ENCODE results near the gene HNF4A.

The HNF4A gene

DNA sequence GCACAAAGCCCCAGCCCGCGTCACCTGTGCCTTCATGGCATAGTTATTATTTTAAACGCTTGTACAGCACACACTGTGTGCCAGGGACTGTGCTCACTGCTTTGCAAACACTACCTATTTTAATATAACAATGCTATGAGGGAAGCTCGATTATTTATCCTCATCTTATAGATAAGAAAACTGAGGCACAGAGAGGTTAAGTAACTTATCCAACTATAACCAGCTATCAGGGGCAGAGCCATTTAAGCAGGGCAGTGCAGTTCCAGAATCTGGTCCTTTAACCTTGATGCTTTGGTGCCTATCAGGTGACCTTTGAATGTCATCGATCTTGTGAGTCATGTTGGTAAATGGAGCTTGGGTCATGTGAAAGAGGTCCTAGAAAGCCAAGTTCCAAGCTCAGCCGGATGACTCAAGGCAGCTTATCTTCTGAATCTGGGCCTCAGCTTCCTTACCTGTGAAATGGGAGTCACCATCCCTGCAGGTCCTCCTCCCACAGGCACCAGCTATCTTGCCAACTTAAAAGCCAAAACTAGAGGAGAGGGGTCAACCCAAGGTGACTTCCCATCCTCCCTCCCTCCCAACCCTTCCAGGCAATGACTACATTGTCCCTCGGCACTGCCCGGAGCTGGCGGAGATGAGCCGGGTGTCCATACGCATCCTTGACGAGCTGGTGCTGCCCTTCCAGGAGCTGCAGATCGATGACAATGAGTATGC, 63.8 kb downstream of the HNF4A start:
- in situ Hi-C loops (cut with MboI; ENCODE audit: low sequenced_read_pairs) = no loop called here

DNA sequence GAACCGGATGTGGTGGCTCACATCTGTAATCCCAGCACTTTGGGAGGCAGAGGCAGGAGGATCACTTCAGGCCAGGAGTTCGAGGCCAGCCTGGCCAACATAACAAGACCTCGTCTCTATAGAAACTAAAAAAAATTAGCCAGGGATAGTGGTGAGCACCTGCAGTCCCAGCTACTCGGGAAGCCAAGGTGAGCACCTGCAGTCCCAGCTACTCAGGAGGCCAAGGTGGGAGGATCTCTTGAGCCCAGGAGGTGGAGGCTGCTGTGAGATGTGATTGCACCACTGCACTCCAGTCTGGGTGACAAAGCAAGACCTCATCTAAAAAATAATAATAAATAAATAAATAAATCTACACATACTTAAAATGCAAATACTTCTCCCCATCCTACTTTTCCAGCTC, 65.0 kb downstream of the HNF4A start:
- in situ Hi-C loops (cut with MboI; ENCODE audit: low sequenced_read_pairs) = no loop called here

DNA sequence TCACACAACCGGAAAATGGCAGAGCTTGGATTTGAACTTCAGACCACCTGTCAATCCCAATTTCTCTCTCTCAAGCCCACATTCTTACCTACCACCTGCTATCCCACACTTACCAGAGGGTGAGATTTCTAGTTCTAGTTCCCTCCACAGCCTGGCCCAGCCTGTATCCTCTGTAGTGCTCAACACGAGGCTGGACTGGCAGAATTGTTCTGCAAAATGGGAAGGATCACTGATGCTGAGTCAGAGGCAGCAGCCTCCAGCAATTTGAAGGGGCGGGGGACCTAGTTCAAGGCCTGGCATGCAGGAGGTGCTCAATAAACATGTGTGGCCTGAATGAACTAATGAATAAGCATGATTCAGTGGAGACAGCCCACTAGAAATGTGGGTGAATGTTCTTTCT, 66.6 kb downstream of the HNF4A start:
- in situ Hi-C loops (cut with MboI; ENCODE audit: low sequenced_read_pairs) = no loop called here

DNA sequence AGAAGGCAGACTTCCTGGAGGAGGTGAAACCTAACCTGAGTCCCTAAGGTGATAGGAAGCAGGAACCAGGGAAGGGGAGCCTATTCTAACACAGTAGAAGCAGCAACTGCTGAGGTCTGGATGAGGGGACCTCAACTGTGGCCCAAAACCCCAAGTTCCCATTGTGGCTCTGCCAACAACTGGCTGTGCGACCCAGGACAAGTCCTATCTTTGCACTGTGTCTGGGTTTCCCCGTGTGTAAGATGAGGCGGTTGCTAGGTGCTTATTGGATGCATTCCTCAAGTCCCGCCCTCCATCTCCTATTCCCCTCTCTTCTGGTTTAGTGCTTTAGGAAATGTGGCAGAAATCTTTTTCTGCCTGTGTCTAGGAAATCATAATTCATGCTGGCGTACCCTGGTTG, 68.0 kb downstream of the HNF4A start:
- in situ Hi-C loops (cut with MboI; ENCODE audit: low sequenced_read_pairs) = no loop called here

DNA sequence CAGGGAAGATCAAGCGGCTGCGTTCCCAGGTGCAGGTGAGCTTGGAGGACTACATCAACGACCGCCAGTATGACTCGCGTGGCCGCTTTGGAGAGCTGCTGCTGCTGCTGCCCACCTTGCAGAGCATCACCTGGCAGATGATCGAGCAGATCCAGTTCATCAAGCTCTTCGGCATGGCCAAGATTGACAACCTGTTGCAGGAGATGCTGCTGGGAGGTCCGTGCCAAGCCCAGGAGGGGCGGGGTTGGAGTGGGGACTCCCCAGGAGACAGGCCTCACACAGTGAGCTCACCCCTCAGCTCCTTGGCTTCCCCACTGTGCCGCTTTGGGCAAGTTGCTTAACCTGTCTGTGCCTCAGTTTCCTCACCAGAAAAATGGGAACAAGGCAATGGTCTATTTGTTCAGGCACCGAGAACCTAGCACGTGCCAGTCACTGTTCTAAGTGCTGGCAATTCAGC, 68.6 kb downstream of the HNF4A start:
- in situ Hi-C loops (cut with MboI; ENCODE audit: low sequenced_read_pairs) = no loop called here

DNA sequence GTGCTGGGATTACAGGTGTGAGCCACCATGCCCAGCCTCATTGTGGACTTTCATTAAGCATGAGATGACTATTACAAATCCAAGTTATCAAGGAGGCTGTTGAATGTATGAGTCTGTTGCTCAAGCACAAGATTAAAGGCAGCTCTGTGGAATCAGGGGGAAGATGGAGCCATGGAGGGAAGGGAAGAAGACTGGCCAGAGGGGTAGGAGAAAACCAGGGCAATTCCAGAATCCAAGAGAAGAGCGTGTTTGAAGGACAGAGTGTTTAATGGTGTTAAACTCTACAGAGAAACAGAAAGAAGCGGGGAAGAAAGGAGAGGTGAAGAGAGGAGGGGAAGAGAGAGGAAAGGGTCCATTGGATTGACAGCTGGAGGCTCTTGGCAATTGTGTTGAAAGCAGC, 70.4 kb downstream of the HNF4A start:
- in situ Hi-C loops (cut with MboI; ENCODE audit: low sequenced_read_pairs) = no loop called here

DNA sequence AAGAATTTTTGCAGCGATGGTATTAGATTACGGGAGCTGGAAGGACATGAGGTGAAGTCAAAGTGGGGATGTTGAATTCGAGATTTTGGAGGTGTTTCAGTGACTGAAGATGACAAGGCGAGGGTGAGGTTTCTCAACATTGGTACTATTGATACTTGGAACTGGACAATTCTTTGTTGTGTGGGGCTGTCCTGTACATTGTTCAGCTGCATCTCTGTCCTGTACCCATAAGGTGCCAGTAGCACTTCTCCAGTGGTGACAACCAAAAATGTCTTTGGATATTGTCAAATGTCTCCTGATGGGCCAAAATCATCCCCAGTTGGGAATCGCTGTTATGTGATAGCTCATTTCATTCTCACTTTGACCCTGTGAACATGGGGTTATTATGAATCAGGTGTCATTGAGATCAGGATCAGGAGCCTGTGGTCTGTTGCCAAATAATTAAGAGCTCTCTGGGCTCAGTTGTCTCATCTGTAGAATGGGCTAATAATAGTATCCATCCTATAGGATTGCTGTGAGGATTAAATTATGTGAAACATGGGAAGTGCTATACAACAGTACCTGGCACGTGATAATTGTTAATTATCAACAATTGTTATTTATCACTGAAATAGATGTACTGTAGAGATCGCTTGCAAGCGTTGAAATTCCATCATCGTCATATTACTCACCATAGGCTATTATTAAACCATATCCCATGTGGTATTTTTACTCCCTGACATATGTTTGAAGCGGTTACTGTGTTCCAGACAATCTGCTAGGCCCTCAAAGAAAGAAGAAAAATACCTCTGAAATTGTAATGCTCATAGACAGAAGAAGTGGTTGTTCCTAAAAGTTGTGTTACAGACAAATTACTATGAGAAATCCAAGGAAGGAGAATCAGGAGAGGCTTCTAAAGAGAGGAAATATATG, 71.6 kb downstream of the HNF4A start:
- in situ Hi-C loops (cut with MboI; ENCODE audit: low sequenced_read_pairs) = no loop called here

DNA sequence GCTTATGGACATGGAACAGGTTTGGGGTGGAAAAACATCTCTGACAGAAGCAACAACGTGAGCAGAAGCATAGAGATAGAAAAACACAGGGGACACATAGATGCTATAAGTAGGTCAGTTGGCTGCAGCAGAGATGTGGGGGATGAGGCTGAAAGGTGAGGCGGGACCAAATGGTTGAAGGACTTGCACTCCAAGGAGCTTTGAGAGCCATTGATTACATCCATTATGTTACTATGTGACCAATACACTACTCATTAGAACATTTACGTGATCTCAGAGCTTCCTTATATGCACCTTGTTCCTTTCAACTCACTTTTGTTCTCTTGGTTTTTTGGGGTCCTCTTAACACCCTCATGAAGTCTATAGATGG, 72.3 kb downstream of the HNF4A start:
- in situ Hi-C loops (cut with MboI; ENCODE audit: low sequenced_read_pairs) = no loop called here

DNA sequence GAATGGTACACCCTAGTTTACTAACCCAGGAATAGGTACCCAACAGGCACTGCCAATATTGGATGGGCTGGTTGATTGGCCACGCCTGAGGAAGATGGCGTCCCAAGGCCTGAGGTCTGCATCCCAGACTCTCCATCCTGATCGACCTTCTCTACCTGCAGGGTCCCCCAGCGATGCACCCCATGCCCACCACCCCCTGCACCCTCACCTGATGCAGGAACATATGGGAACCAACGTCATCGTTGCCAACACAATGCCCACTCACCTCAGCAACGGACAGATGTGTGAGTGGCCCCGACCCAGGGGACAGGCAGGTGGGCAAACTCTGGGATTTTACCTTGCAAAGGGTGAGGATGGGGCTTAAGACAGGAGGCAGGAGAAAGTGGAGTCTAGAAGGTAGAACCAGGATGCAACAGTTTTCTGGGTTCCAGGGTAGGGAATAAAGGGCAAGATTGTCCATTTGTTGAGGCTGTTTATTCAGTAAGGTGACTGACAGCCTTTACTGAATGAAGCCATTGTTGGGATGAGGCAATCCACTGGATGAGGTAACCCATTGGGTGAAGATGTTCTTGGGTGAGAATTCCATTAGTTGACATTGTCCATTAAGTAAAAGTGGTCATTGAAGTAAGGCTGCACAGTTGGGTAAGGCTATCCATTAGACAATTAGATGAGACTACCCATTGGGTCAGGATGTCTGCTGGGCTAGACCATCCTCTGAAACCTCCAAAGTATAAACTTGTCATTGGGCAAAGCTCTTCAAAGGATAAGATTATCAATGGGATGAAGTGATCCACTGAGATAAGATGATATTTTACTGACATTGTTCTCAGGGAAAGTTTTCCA, 72.9 kb downstream of the HNF4A start:
- in situ Hi-C loops (cut with MboI; ENCODE audit: low sequenced_read_pairs) = no loop called here

DNA sequence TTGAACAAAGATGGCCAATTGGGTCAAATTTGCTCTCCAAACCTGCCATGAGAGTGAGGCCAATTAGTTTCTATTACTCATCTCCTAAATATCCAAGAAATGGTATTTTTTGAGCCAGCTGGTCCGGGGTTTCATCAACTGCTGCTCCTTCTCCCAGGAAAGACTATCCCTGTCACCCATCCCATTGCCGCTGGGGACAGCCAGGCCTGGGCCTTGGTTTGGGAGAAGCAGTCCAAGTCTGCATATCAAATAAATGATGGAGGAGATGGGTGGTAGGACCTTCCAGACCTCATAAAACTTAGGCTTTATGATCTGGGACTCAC, 73.5 kb downstream of the HNF4A start:
- in situ Hi-C loops (cut with MboI; ENCODE audit: low sequenced_read_pairs) = no loop called here

DNA sequence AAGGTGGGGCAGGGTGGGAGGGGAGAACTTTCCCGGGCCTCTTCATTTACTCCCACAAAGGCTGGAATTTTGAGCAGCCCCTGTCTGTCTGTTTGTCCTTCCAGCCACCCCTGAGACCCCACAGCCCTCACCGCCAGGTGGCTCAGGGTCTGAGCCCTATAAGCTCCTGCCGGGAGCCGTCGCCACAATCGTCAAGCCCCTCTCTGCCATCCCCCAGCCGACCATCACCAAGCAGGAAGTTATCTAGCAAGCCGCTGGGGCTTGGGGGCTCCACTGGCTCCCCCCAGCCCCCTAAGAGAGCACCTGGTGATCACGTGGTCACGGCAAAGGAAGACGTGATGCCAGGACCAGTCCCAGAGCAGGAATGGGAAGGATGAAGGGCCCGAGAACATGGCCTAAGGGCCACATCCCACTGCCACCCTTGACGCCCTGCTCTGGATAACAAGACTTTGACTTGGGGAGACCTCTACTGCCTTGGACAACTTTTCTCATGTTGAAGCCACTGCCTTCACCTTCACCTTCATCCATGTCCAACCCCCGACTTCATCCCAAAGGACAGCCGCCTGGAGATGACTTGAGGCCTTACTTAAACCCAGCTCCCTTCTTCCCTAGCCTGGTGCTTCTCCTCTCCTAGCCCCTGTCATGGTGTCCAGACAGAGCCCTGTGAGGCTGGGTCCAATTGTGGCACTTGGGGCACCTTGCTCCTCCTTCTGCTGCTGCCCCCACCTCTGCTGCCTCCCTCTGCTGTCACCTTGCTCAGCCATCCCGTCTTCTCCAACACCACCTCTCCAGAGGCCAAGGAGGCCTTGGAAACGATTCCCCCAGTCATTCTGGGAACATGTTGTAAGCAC, 74.1 kb downstream of the HNF4A start:
- in situ Hi-C loops (cut with MboI; ENCODE audit: low sequenced_read_pairs) = no loop called here

DNA sequence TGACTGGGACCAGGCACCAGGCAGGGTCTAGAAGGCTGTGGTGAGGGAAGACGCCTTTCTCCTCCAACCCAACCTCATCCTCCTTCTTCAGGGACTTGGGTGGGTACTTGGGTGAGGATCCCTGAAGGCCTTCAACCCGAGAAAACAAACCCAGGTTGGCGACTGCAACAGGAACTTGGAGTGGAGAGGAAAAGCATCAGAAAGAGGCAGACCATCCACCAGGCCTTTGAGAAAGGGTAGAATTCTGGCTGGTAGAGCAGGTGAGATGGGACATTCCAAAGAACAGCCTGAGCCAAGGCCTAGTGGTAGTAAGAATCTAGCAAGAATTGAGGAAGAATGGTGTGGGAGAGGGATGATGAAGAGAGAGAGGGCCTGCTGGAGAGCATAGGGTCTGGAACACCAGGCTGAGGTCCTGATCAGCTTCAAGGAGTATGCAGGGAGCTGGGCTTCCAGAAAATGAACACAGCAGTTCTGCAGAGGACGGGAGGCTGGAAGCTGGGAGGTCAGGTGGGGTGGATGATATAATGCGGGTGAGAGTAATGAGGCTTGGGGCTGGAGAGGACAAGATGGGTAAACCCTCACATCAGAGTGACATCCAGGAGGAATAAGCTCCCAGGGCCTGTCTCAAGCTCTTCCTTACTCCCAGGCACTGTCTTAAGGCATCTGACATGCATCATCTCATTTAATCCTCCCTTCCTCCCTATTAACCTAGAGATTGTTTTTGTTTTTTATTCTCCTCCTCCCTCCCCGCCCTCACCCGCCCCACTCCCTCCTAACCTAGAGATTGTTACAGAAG, 75.0 kb downstream of the HNF4A start:
- in situ Hi-C loops (cut with MboI; ENCODE audit: low sequenced_read_pairs) = no loop called here

DNA sequence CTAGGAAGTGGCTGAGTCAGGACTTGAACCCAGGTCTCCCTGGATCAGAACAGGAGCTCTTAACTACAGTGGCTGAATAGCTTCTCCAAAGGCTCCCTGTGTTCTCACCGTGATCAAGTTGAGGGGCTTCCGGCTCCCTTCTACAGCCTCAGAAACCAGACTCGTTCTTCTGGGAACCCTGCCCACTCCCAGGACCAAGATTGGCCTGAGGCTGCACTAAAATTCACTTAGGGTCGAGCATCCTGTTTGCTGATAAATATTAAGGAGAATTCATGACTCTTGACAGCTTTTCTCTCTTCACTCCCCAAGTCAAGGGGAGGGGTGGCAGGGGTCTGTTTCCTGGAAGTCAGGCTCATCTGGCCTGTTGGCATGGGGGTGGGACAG, 75.6 kb downstream of the HNF4A start:
- in situ Hi-C loops (cut with MboI; ENCODE audit: low sequenced_read_pairs) = no loop called here

DNA sequence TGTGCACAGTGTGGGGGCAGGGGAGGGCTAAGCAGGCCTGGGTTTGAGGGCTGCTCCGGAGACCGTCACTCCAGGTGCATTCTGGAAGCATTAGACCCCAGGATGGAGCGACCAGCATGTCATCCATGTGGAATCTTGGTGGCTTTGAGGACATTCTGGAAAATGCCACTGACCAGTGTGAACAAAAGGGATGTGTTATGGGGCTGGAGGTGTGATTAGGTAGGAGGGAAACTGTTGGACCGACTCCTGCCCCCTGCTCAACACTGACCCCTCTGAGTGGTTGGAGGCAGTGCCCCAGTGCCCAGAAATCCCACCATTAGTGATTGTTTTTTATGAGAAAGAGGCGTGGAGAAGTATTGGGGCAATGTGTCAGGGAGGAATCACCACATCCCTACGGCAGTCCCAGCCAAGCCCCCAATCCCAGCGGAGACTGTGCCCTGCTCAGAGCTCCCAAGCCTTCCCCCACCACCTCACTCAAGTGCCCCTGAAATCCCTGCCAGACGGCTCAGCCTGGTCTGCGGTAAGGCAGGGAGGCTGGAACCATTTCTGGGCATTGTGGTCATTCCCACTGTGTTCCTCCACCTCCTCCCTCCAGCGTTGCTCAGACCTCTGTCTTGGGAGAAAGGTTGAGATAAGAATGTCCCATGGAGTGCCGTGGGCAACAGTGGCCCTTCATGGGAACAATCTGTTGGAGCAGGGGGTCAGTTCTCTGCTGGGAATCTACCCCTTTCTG, 76.2 kb downstream of the HNF4A start:
- in situ Hi-C loops (cut with MboI; ENCODE audit: low sequenced_read_pairs) = no loop called here

DNA sequence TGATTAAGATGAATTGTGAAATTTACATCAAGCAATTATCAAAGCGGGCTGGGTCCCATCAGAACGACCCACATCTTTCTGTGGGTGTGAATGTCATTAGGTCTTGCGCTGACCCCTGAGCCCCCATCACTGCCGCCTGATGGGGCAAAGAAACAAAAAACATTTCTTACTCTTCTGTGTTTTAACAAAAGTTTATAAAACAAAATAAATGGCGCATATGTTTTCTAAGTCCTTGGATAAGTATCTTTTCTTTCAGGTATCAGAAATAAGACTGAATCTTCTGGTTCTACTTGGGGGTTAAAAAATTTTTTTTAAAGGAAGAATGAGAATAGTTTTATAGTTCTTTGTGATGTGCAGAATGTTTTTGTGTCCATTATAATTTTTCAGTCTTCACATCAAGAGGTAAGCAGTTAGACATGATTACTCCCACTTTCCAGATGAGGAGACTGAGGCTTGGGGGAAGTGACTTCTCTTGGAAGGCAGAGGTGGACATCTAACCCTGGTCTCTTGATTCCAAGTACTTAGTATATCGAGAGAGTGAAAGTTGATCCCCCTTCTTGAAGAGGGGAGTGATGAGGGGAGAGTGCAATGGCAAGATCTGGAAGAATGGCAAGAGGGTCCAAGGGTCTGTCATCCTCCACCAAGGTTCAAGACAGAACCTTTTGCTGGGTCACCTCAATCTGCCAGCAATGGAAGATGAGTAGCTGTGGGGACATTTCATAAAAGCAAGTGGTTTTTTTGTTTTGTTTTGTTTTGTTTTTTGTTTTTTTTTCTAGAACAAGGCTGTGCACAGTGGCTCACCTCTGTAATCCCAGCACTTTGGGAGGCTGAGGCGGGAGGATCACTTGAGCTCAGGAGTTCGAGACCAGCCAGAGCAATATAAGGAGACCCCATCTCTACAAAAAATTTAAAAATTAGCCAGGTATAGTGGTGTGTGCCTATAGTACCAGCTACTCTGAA, 77.4 kb downstream of the HNF4A start:
- in situ Hi-C loops (cut with MboI; ENCODE audit: low sequenced_read_pairs) = no loop called here

DNA sequence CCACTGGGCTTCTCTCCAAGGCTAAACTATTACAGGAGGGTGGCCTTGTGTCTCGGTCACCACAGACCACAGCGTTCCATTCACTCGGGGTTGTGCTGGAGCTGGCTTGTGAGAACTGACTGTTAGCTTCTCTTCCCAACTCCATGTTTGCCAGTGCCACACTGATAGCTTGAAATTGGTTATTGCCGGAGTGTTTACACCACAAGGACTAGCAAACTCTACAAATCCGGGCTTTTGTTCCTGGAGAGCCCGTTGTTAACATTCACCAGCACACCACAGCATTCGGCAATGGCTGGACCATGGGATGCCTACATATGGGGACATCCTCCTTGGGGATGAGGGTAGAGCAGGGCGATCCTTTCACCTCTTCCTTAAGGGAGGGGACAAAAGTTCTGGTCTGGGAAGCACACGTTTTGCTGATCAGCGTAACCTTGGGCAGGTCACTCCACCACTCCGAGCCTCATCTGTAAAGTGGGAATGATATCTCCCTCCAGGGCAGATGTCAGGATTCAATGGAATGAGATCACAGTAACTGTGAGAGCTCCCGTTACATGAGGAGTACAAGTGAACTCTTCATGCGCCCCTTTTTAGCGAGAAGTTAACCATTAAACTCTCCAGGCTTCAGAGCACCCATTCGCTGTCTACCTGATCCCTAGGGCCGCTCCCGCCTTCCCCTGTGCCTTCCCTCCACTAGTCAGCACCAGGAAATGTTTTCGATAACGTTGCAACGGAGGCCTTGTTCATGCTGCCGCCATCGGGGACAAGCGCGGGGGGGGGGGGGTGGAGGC, 78.4 kb downstream of the HNF4A start:
- in situ Hi-C loops (cut with MboI; ENCODE audit: low sequenced_read_pairs) = no loop called here

DNA sequence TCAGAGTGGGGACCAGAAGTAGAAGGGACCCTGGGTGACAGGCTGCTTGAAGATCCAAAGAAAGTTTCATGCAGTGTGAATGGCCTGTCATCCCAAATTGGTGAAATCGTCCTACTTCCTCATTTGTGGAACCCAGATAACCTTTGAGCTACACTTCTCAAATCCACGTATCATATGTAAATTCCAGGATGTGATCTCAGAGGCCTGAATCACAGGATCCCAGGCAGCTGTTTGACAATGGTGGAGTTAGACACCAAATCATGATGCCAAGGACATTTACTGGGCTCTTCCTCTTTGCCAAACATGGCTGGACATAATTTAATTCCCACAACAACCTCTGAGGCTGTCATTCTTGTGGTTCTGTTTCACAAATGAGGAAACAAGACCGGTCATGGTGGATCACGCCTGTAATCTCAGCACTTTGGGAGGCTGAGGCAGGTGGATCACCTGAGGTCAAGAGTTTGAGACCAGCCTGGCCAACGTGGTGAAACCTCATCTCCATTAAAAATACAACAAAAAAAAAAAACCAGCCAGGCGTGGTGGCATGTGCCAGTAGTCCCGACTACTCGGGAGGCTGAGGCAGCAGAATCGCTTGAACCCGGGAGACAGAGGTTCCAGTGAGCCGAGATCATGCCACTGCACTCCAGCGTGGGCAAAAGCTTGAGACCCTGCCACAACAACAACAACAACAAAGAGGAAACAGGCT, 80.3 kb downstream of the HNF4A start:
- in situ Hi-C loops (cut with MboI; ENCODE audit: low sequenced_read_pairs) = no loop called here
